CD4-positive, alpha-beta T cell treated with Interleukin-17A for 4 hours (primary cell): ENCODE results near the gene PLD1.
A peak's percentile ranks its signal among the peaks of the same experiment; 100 is the strongest.
"Not testable (repeated sequence)": the region's sequence is repeated elsewhere in the genome, so short reads cannot be mapped to it uniquely, and the experiment has no call there.

Source experiments
- DNase-seq: peaks from one replicate; pipeline ENCODE4 v3.0.0-alpha.2; 2020; ENCODE audit warnings: mixed read lengths

Gene PLD1

DNA sequence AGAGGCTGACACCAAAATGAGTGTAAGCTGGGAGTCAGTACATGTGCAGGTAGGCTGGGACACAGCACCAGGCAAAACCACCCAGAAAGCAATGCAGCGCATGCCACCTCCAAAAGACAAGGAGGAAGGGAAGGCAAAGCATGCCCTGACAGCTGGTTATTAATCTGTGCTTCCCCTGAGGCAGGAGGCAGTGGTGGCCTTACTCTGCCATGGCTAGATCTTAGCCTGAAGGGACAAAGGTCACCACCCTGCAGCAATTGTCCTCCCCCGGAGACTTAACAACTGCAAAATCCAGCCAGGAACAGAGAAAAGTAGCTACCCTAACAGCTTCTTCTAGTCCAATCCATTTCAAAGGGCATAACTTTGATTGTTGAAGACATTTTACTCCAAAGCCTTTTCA is 73.7 kb downstream of the PLD1 start:
- DNase-seq: no peak

DNA sequence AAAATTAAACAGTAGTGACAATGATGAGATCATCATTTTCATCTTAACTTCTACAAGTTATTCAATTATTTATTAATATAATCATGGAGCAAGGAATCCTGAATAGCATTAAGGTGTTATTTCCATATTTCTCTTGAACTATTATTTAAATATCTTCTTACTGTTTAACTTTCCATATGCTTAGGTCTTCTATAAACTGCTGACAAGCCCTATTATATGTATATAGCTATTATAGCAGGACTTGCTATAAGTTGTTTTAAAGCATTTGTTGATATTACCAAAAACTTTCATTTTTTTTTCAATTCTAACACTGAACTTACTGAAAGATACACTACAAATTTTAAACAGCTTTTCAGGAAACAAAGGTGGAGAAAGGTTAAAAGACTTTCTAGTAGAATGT is 76.7 kb downstream of the PLD1 start:
- DNase-seq: no peak

DNA sequence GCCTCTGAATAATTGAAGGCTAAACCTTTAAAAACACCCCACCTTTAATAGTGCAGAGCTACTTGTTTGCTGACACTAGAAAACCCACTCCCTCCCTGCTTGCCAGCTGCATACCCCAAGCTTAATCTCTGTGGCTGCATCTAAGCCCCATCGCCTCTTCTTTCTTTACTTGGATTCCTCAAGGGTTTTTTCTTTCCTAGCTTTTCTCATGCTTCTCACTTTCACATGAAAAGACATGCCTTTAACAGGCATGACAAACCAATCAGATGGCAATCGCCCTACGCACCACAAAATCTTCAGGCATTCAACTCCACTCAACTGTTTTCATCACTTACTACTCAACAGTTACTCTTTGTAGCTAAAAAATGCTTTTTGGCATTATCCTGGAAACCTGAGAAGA is 77.5 kb downstream of the PLD1 start:
- DNase-seq: no peak

DNA sequence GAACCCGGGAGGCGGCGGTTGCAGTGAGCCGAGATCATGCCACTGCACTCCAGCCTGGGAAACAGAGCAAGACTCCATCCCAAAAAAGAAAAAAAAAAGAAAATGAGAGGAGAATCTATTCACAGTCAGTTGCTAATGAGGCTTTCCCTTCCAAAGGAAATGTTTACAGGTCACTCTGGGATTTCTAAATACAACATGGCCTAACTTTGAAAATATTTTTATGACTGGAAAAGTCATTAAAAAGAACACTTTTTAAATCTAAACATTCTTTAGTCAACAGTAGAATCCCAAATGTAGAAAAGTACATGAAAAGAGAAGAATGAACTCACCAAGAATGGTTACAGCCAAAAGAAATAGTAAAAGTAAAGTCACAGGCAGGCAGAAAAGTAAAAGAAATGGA is 78.6 kb downstream of the PLD1 start:
- DNase-seq: no peak

DNA sequence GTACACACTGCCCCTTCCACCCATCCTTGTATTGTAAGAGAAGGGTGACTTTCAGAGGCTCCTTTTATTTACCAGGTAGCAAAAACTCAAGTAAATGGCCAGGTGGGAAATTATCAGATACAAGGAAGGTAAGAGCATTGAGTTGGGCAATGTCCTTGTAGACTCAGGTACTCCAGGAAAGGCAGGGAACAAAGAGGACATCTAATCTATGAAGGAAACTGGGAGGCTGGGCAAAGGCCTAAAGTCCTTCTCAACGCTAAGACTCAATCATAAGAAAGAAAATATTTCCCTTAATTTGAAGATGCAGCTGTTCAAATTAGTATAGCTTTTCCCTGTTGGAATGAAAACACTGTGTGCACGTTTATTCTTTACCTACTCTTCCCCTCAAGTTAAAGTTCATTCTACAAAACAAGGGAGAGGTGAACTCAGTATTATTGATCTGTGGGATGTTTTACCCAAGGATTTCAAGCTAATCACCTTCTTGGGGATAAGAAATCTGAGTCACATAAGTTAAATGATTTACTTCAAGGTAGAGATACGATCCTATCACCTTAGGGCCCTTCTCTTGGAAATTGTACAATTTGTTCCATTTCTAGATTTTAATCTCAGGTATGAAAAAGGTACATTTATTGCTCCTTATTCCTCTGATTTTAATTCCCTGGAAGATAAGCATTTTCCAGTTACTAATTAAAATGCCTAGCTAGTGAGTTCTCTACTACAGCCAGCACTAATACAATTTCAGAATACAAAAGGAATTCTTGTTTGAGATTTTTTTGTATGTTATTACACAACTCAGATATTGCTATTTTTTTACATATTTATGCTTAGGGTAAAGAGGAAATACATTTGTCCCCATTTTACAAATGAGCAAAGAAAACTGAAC is 80.6 kb downstream of the PLD1 start:
- no peak for DNase-seq

DNA sequence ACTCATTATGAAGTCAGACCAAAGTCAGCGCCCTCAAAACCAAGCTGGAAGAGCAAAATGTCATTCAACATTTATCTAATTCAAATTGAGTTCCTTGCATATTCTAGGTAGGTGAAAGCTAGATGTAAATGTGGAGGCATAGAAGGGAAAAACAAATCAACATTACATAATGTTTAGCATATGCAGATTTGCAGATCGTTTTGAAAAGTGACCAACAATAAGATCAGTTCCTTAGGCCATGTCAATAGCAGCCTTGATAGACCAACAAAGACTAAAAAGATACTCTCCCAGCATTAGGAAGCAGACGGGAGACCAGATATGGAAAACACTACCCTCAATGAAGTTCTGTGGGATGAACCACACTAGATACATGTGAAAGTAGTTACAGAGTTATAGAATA is 83.0 kb downstream of the PLD1 start:
- DNase-seq: no peak

DNA sequence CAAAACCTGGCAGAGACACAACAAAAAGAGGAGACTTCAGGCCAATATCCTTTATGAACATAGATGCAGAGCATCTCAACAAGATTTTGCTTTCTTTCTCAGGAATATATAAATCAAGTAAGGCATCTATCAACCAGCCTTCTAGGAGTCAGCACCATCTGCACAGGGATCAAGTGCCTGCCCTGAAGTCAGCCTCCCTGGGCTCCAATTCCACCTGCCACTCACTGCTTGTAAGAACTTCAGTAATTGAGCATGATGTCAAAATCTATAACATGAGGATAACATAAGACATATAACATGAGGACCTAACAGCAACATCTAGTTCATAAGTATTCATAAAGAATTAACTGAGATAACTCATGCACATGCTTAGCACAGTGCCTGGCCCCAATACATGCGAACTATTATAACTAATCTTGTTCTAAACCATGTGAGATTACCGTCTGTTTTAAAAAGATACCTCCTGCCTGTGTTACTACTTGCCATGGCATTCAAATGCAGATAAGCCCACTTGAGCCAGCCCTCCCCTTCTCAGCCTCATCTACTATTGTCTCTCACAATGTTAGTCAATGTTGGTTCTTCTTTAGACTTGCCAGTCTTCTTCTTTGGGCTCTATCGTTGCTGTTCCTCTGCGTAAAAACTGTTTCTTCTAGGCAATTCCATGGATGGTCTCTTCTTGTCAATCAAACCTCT is 91.6 kb downstream of the PLD1 start:
- no peak for DNase-seq

DNA sequence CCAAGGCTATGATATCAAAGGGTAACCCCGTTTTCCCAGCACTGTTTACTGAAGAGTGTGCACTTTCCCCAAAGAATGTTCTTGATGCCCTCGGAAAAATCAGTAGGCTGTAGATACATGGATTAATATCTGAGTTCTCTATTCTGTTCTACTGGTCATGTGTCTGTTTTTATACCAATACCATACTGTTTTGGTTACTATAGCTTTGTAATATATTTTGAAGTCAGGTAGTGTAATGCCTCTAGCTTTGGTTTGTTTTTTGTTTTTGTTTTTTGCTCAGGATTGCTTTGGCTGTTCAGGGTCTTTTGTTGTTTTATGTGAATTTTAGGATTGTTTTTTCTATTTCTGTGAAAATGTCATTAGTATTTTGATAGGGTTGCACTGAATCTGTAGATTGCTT is 95.1 kb downstream of the PLD1 start:
- no peak for DNase-seq

DNA sequence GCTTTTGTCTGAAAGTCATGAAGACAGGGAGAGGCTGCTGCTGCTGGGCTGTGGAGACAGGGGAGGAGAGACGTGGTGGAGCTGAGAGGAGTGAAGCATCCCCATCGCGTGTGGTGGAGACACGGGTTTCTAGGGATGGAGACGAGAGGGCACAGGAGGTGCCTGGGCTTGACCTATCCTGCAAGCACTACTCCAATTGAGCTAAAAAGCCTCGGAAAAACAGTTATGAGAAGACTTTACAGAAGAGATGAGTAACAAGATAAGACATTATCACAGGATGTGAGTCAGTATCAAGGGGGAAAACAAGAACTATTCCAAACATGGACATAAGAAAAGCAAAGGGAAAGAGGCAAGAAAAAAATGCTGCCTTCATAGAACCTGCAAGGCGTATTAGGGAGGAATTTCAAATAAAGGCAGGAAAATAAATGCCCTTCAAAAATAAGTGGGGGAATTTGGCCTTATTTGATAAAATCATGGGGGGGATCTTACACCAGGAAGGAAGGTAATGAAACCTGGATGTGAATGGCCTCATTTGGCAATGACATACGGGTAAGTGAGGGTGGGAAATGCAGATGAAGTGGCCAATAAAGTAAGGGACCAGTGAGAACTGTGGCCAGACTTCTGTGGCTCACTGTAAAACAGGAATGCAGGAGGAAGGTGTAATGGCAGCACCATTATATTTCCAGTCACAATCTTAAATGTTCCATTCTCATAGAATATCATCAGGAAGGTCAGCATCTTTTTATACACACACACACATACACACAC is 97.9 kb downstream of the PLD1 start:
- no peak for DNase-seq

DNA sequence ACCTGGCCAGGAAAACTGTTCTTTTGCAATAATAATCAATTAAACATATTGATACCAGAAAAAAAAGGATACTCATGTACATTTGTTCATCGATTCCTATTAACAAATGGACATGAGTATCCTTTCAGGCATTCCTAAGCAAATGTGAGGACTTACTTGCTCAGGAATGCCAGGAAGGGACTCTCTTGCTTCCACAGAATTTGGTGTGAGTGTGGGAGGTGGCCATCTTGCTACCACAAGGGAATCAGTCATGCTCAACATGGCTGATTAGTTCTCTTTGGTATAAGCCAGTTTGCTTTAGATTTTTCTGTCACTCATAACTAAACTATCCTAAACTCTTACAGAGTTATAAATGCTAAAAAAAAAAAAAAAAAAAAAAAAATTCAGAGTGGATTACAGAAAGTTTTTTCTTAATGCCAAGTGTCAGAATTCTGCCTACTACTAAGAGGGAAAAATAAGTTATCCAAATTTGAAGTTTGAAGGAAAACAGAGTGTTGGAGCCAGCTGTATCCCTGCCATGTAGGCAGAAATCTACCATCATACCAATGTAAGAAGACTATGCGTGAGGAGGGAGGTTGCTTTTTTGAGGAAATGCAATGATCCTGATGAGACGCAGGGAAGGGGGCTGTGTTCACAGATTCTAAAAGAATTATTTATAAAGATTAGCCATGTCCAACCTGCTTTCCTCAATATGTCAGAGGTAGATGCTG is 98.7 kb downstream of the PLD1 start:
- DNase-seq: no peak

DNA sequence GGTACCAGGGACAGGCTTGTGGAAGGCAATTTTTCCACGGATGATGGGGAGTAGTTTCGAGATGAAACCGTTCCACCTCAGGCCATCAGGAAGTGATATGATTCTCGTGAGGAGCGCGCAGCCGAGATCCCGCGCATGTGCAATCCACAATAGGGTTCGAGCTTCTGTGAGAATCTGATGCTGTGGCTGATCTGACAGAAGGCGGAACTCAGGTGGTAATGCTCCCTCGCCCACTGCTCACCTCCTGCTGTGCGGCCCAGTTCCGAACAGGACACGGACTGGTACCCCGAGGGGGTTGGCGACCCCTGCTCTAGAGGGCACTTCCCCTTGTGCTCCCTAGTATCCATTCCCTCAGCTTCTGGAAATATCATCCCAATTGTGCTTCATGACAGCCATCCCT is 99.9 kb downstream of the PLD1 start:
- no peak for DNase-seq

DNA sequence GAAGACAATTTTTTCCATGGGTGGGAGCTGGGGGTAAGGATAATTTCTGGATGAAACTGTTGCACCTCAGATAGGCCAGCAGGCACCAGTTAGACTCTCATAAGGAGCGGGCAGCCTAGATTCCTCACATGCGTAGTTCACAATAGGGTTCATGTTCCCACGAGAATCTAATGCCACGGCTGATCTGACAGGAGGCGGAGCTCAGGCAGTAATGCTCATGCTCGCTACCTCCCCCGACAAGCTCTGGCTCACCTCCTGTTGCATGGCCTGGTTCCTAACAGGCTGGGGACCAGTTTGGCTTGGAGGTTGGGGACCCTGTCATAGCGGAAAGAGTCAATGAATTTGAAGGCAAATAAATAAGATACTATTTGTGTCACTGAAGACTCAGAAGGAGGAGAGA is 105.5 kb downstream of the PLD1 start:
- no peak for DNase-seq

DNA sequence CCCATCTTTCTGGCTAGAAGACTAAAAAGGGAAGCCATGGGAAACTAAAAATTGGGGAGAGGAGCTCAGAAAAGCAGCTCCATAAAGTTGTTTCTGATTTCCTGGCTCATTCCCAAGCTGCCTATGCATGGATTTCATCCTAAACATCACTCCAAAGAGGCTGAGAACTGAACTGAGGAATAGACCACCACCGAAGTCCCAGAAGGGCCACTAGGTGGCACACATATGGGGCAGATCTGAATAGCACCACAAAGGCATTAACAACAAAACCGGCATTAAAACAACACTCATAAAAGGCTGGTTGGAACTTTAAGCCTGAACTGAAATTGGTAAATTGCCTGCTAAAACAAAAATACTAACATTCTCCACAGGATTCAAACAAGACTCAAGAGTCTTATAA is 106.3 kb downstream of the PLD1 start:
- DNase-seq: peak; percentile 12

DNA sequence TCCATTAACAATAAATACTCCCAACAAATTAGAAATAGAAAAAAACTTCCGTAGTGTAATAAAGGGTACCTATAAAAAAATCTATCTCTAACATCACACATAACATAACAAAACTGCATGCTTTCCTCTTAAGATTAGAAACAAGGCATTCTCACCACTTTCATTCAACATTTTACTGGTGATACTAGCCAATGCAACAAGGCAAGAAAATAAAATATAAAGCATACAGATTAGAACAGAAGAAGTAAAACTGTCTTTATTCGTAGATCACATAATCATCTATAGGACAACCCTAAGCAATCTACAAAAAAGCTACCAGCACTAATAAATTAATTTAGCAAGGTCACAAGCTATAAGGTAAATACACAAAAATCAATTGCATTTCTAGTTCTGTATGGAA is 107.1 kb downstream of the PLD1 start:
- no peak for DNase-seq

DNA sequence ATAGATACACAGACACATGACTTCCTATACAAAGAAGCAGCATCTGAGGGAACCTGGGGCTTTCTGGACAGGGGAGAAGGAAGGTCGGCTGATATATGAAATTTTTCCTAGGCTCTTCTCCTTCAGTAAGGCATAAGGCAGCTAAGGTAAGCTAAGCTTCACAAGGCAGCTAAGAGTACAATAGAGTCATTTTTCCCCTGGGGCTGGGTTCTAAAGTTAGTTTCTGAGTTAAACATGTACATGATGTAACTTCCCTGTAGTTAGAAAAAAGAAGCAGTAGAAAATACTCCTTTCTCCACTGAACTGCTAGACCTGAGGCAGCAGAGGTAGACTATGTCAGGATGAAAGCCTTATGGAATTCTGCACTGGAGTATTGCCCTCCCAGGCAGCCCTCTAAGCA is 109.6 kb downstream of the PLD1 start:
- no peak for DNase-seq

DNA sequence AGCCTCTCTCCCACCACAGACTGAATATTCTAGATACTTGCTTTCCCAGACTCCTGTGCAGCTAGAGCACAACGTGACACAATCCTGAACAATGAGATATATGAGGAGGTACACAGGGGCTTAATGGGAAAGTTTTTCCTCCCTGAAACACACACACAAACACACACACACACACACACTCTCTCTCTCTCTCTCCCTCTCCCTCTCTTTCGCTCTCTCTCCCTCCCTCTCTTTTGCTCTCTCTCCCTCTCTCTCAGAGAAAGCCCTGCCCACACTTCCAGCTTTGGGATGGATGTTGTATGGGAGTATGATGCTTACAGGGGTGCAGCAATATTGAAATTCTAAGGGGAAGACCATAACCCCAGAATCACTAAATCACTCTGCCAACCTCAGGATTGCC is 110.1 kb downstream of the PLD1 start:
- no peak for DNase-seq

DNA sequence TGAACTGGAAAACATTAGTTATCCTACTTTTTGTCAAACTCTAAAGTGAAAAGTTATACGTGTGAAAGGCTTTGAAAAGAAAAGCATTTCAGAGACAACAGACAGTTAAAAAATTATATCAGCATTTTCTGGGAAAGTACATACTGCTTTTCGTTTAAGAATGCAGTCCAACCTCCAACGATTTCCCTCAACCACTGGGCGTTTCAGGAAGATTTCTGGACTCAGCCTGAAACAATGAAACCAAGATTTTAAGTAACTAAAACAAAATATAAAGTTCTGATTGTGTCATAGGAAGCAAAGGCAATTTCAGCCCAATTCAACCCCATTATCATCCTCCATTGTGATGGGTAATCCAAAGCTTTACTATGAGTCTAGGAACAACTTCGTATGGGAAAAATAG is 110.7 kb downstream of the PLD1 start:
- DNase-seq: no peak

DNA sequence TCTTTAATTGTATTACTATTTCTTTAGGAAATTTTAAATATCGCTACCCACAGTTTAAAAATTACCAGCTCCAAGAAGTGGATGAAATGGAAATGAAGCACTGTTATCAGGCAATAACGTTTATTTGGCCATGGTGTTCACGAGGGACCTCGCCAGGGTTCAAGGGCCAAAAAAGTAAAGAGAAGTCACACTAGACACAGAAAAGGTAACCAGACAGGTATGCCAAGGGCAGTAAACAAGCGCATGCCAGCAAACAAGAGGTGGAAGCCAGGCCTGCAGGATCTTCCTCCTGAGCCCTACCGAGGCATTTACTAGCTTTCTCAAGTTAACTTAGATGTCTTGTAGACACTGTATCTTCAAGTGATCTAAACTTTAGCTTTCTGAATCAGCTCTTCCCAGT is 113.5 kb downstream of the PLD1 start:
- DNase-seq: no peak

DNA sequence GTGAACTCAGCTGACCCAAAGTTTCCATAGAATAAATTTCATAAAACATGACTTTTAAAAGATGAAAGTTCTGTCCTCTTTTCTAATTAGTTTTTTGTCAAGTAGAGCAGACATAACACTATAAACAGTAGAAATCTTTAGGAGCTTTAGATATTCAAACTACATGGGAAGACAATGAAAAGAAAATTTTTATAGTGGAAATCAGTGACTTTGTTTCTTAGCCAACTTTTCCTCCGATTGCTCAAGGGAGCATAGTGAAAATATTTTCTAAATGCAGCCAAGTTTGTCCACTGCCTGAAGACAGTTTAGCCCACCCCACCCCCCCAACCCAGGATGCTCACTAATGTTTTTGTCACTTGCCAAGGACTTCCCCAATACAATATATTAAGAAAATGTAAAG is 114.9 kb downstream of the PLD1 start:
- no peak for DNase-seq

DNA sequence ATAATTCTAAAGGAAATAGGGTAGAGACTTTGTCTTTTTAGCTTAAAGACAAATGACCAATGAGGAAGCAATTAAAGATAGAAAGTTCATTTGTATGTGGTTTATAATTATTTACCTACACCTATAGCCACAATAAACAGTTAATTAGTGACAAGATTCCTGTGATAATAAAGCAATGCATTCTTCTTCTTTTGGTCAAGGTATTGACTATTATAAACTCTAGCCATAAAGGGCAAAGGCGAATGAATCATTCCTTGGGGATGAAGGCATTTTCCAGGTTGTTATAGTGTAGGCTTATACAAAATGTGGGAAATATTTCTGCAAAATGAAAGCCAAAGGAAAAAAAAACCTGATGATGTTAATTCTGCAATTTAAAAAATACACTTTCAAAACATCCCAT is 115.4 kb downstream of the PLD1 start:
- no peak for DNase-seq

DNA sequence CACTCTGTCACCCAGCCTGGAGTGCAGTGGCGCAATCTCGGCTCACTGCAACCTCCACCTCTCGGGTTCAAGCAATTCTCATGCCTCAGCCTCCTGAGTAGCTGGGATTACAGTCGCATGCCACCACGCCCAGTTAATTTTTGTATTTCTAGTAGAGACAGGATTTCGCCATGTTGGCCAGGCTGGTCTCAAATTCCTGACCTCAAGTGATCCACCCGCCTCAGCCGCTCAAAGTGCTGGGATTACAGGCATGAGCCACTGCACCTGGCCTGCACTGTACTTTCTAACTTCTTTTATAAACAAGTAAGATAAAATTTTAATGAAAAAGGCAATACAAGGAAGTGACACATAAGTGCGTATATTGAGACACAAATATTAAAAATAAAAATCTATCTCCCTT is 117.7 kb downstream of the PLD1 start:
- DNase-seq: not testable (repeated sequence)

DNA sequence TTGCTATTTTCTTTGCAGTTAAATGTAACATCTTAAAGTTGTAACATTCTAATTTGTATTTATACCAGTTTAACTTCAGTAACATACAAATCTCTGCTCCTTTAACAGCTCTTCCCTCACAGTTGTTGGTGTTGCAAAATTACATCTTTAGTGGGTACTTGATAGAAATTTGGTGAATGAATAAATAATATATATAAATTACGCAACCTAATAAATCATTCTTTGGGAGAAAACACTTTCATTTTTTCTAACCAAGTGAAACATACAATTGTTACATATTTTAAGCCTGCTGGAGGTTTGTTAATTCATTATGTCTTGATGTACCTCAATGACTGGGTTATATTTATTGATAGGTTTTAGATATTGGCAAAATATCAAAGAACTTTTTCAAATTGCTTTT is 118.8 kb downstream of the PLD1 start:
- DNase-seq: no peak

DNA sequence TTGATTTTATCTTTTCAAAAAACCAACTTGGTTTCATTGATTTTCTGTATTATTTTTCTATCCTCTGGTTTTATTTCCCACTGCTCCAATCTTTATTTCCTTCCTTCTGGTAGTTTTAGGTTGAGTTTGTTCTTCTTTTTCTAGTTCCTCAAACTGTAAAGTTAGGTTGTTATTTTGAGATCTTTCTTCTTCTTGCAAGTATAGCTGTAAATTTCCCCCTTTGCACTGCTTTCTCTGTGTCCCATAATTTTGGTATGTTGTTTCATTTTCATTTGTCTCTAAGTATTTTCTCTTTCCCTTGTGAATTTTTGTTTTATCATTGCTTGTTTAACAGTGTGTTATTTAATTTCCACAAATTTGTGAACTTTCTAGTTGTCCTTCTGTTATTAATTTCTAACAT is 120.0 kb downstream of the PLD1 start:
- DNase-seq: no peak
